SK-N-SH (cell line): ENCODE results near the gene CHD6. TPM values are rescaled to one million over a fixed set of nuclear protein-coding genes. Genes with fewer than 3 reads are reported as not detected.

ENCODE experiments used
- CTCF ChIA-PET: fragments of 300-600, 350-600 bp; formaldehyde crosslinking; extraction: SDS; loops from one replicate; lab custom pipeline; 2021; lab: Yijun Ruan, JAX
- POLR2A ChIA-PET: fragments of 350-600 bp; sonication (Branson Sonifier 250); formaldehyde crosslinking; extraction: SDS; loops from one replicate; lab custom pipeline; 2020; ENCODE audit warnings: antibody characterized with exemption, inconsistent platforms; lab: Yijun Ruan, JAX
- DNase-seq: peaks from one replicate; pipeline ENCODE4 v3.0.0; 2012
- H2AFZ ChIP-seq: fragments of 200-600 bp; sonication (generic); 2 replicates; pipeline ENCODE4 v1.8.1; 2016; ENCODE audit warnings: antibody characterized with exemption, mild to moderate bottlenecking, low read depth
- H3F3A ChIP-seq: fragments of 200-600 bp; sonication (generic); replicated peaks from 2 replicates; pipeline ENCODE3; 2016; ENCODE audit warnings: antibody characterized with exemption, mild to moderate bottlenecking; ENCODE audit not compliant: insufficient read depth
- H3K27ac ChIP-seq, 2 experiments: fragments of 200-500 bp in 1 of 2; fragments of 200-600 bp in 1 of 2; sonication (Bioruptor generic) in 1 of 2; sonication (generic), shearing (Covaris generic) in 1 of 2; 2 replicates each; pipeline versions ENCODE4 v1.5.1 to v1.6.1; 2014 to 2016; ENCODE audit warnings: low read depth in 2 of 2, inconsistent platforms in 1 of 2, low read length in 1 of 2, mild to moderate bottlenecking in 1 of 2, mixed read lengths in 1 of 2
- H3K27me3 ChIP-seq: fragments of 200-600 bp; sonication (generic), shearing (Covaris generic); 2 replicates; pipeline ENCODE4 v1.6.1; 2016; ENCODE audit warnings: mixed run types; ENCODE audit not compliant: insufficient read depth
- H3K36me3 ChIP-seq, 2 experiments: fragments of 200-500 bp in 1 of 2; fragments of 200-600 bp in 1 of 2; sonication (Bioruptor generic) in 1 of 2; sonication (generic) in 1 of 2; replicated peaks in 1 of 2; 2 replicates each; pipeline versions ENCODE3 to v1.5.1; 2014 to 2016; ENCODE audit warnings: low read length in 1 of 2, mild to moderate bottlenecking in 1 of 2; ENCODE audit not compliant: insufficient read depth in 2 of 2, control insufficient read depth in 1 of 2
- H3K4me1 ChIP-seq, 2 experiments: fragments of 200-500 bp in 1 of 2; fragments of 200-600 bp in 1 of 2; sonication (Bioruptor generic) in 1 of 2; sonication (generic), shearing (Covaris generic) in 1 of 2; 2 replicates each; pipeline versions ENCODE4 v1.5.1 to v1.6.1; 2014 to 2016; ENCODE audit warnings: low read depth in 1 of 2, low read length in 1 of 2, mixed run types in 1 of 2; ENCODE audit not compliant: insufficient read depth in 2 of 2, control insufficient read depth in 1 of 2
- H3K4me2 ChIP-seq: fragments of 200-600 bp; sonication (generic), shearing (Covaris generic); 2 replicates; pipeline ENCODE4 v1.6.1; 2017; ENCODE audit warnings: mixed run types
- H3K4me3 ChIP-seq, 2 experiments: fragments of 200-500 bp in 1 of 2; fragments of 200-600 bp in 1 of 2; sonication (Bioruptor generic) in 1 of 2; sonication (generic), shearing (Covaris generic) in 1 of 2; 2 replicates each; pipeline versions ENCODE4 v1.5.1 to v1.8.1; 2014 to 2016; ENCODE audit warnings: low read depth in 2 of 2, inconsistent platforms in 1 of 2, low read length in 1 of 2, mild to moderate bottlenecking in 1 of 2, mixed read lengths in 1 of 2, moderate library complexity in 1 of 2
- H3K79me2 ChIP-seq: fragments of 200-600 bp; sonication (generic); 2 replicates; pipeline ENCODE4 v1.8.1; 2017; ENCODE audit warnings: mild to moderate bottlenecking; ENCODE audit not compliant: insufficient read depth
- H3K9ac ChIP-seq: fragments of 200-600 bp; sonication (generic); 2 replicates; pipeline ENCODE4 v1.6.1; 2017; ENCODE audit warnings: mixed run types
- H3K9me2 ChIP-seq: fragments of 200-600 bp; sonication (generic); 2 replicates; pipeline ENCODE4 v1.6.1; 2017; ENCODE audit warnings: mixed run types
- H3K9me3 ChIP-seq: fragments of 200-600 bp; sonication (generic); 2 replicates; pipeline ENCODE4 v1.6.1; 2017; ENCODE audit warnings: mixed run types, mild to moderate bottlenecking, moderate library complexity
- H4K20me1 ChIP-seq: fragments of 200-600 bp; sonication (generic); 2 replicates; pipeline ENCODE4 v1.6.1; 2017; ENCODE audit warnings: mild to moderate bottlenecking, mixed run types; ENCODE audit not compliant: insufficient read depth
- CHD2 ChIP-seq: fragments of 150-350 bp; IDR thresholded peaks from 2 replicates; pipeline ENCODE4 v1.6.1; 2018; ENCODE audit warnings: low read length; ENCODE audit not compliant: partially characterized antibody
- EP300 ChIP-seq, 2 experiments: IDR thresholded peaks; 2 replicates each; pipeline versions ENCODE4 v1.4.0 to v1.6.1; 2012; ENCODE audit warnings: borderline replicate concordance in 1 of 2, low read depth in 1 of 2, low read length in 1 of 2
- FOSL2 ChIP-seq: IDR thresholded peaks from 2 replicates; pipeline ENCODE4 v1.4.0; 2012; ENCODE audit warnings: low read depth, mild to moderate bottlenecking, moderate library complexity, borderline replicate concordance
- GABPA ChIP-seq: IDR thresholded peaks from 2 replicates; pipeline ENCODE4 v1.4.0; 2012; ENCODE audit warnings: low read depth, mild to moderate bottlenecking
- MEF2A ChIP-seq: IDR thresholded peaks from 2 replicates; pipeline ENCODE4 v1.4.0; 2012; ENCODE audit warnings: low read depth, borderline replicate concordance
- NFIC ChIP-seq: IDR thresholded peaks from 2 replicates; pipeline ENCODE4 v1.4.0; 2012; ENCODE audit warnings: borderline replicate concordance
- RAD21 ChIP-seq: IDR thresholded peaks from 2 replicates; pipeline ENCODE4 v1.6.1; 2012; ENCODE audit warnings: mild to moderate bottlenecking, low read length
- RCOR1 ChIP-seq: fragments of 150-350 bp; IDR thresholded peaks from 2 replicates; pipeline ENCODE4 v1.6.1; 2017; ENCODE audit warnings: antibody characterized with exemption, low read length
- RXRA ChIP-seq: IDR thresholded peaks from 2 replicates; pipeline ENCODE4 v1.4.0; 2012; ENCODE audit warnings: low read depth, mild to moderate bottlenecking, borderline replicate concordance
- TCF12 ChIP-seq: IDR thresholded peaks from 2 replicates; pipeline ENCODE4 v1.4.0; 2012
- polyA plus RNA-seq, 3 experiments: library from polyadenylated mRNA; depleted of rRNA; stranded (reverse); fragments of >200 nt; gene quantifications; 2 replicates each; pipeline ENCODE4 v1.2.3, GENCODE V29; 2012
- TF ChIP-seq, protein P1 (sequence below): IDR thresholded peaks from 2 replicates; pipeline ENCODE4 v1.4.0; 2012; ENCODE audit warnings: low read depth, borderline replicate concordance
- TF ChIP-seq, protein P2 (sequence below): IDR thresholded peaks from 2 replicates; pipeline ENCODE4 v1.4.0; 2012; ENCODE audit warnings: low read depth, borderline replicate concordance
- TF ChIP-seq, protein P3 (sequence below): fragments of 150-350 bp; IDR thresholded peaks from 2 replicates; pipeline ENCODE4 v1.6.1; 2016; ENCODE audit warnings: mild to moderate bottlenecking, low read depth, low read length

The CHD6 gene
- polyA plus RNA-seq, 1 of the 3 experiments (the other 2 are of a cell fraction): 7.1 TPM

DNA sequence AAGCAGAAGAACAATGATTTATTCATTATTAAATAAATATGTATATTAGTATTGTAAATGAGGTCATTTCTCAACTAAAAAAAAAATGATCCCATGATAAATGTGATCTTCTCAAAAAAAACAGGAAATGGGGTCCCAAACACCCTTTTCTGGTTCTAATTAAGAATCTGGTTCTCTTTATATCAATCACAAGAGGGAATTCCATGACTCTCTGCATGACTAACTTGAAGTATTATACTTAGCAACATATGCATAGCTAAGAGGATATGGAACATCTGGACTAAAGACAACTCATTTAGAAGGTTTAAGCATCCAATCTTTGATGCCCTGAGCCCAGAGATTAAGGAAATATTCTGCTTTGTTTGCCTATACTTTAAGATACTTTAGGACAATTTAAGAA lies 161.8 kb downstream of the CHD6 start:
- Histone ChIP-seq H3K79me2 (no peaks in the 10 kb centered on the region), H3K9me3 (no peaks in the 10 kb centered on the region), H3F3A (no peaks in the 10 kb centered on the region), H3K4me3 (no peak overlapping the region), H3K27me3 (no peaks in the 10 kb centered on the region), H3K9ac (no peak overlapping the region), H3K4me1 (no peaks in the 10 kb centered on the region), H3K9me2 (no peaks in the 10 kb centered on the region), H2AFZ (no peak overlapping the region), H3K36me3 (peaks cover 35 to 66% of the 10 kb centered on the region in 2 experiments), H4K20me1 (no peaks in the 10 kb centered on the region), H3K27ac (no peak overlapping the region; a peak in 1 of 4 replicates), H3K4me2 (no peak overlapping the region)
- no peak for DNase-seq
- ChIA-PET POLR2A (no interaction called here), CTCF (interaction anchor here (1.2 kb wide), 1 partner anchor 46 kb away, joined by 7 read pairs; no protein-coding TSS in a partner anchor)
- peak; percentile 45 for TF ChIP-seq TCF12
- no peak for TF ChIP-seq RXRA

DNA sequence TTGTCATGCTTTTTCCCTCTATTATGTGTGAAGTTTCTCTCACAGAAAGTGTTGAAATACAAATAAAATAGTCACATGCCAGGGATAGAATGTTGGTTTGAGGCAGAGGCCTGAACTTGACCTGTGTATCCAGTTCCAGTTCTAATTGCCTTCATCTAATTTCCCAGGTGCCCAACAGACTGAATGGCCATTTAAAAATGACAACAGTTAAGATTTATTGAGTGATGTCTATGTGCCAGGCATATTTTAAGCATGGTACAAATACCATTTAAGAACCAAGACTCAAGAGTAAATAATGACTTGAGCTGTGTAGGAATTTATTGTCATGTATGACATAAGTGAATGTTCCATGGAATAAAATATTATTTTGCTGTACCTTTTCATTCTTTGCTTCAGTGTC lies 163.9 kb downstream of the CHD6 start:
- no peak overlapping the region for H3K9ac ChIP-seq
- H3F3A ChIP-seq: no peaks in the 10 kb centered on the region
- H3K27me3 ChIP-seq: no peaks in the 10 kb centered on the region
- H3K4me3 ChIP-seq: no peak overlapping the region
- TF ChIP-seq MEF2A (no peak), NFIC (no peak), RXRA (no peak), RCOR1 (no peak), EP300 (IDR thresholded peaks at IDR 0.05; ENCODE audit: borderline replicate concordance in 1 of 2, low read depth in 1 of 2, low read length in 1 of 2) (no peak), RAD21 (no peak), TCF12 (no peak), FOSL2 (no peak), CHD2 (no peak), GABPA (no peak)
- TF ChIP-seq, protein P1, sequence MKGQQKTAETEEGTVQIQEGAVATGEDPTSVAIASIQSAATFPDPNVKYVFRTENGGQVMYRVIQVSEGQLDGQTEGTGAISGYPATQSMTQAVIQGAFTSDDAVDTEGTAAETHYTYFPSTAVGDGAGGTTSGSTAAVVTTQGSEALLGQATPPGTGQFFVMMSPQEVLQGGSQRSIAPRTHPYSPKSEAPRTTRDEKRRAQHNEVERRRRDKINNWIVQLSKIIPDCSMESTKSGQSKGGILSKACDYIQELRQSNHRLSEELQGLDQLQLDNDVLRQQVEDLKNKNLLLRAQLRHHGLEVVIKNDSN: no peak
- TF ChIP-seq, protein P2, sequence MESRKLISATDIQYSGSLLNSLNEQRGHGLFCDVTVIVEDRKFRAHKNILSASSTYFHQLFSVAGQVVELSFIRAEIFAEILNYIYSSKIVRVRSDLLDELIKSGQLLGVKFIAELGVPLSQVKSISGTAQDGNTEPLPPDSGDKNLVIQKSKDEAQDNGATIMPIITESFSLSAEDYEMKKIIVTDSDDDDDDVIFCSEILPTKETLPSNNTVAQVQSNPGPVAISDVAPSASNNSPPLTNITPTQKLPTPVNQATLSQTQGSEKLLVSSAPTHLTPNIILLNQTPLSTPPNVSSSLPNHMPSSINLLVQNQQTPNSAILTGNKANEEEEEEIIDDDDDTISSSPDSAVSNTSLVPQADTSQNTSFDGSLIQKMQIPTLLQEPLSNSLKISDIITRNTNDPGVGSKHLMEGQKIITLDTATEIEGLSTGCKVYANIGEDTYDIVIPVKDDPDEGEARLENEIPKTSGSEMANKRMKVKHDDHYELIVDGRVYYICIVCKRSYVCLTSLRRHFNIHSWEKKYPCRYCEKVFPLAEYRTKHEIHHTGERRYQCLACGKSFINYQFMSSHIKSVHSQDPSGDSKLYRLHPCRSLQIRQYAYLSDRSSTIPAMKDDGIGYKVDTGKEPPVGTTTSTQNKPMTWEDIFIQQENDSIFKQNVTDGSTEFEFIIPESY: no peak
- TF ChIP-seq, protein P3, sequence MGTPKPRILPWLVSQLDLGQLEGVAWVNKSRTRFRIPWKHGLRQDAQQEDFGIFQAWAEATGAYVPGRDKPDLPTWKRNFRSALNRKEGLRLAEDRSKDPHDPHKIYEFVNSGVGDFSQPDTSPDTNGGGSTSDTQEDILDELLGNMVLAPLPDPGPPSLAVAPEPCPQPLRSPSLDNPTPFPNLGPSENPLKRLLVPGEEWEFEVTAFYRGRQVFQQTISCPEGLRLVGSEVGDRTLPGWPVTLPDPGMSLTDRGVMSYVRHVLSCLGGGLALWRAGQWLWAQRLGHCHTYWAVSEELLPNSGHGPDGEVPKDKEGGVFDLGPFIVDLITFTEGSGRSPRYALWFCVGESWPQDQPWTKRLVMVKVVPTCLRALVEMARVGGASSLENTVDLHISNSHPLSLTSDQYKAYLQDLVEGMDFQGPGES: no peak
- TF ChIP-seq, all 33 proteins: peak for 0
- DNase-seq: no peak
- Histone ChIP-seq H3K4me1 (no peaks in the 10 kb centered on the region), H3K36me3 (peaks cover 33 to 87% of the 10 kb centered on the region in 2 experiments), H3K27ac (no peak overlapping the region), H3K4me2 (no peak overlapping the region), H3K9me2 (no peaks in the 10 kb centered on the region), H2AFZ (no peak overlapping the region), H3K9me3 (no peaks in the 10 kb centered on the region), H3K79me2 (no peaks in the 10 kb centered on the region), H4K20me1 (no peaks in the 10 kb centered on the region)
- CTCF ChIA-PET: no interaction called here
- POLR2A ChIA-PET: no interaction called here
